HL-60 (cell line): Measurements from ENCODE around the gene MEPCE.

Experiments used
- DNase-seq, 2 experiments: peaks; one replicate each; pipeline ENCODE4 v3.0.0-alpha.2; 2010 to 2020; ENCODE audit warnings: low read depth in 1 of 2, low spot score in 1 of 2
- H3K27ac ChIP-seq: fragments of 250-450 bp; sonication (Bioruptor Pico); replicated peaks from 2 replicates; pipeline ENCODE4 v1.5.1; 2020; ENCODE audit warnings: mild to moderate bottlenecking, moderate library complexity
- H3K27me3 ChIP-seq: fragments of 250-450 bp; sonication (Bioruptor Pico); 2 replicates; pipeline ENCODE4 v1.5.1; 2021; ENCODE audit warnings: mild to moderate bottlenecking, moderate library complexity; ENCODE audit not compliant: insufficient read depth, poor library complexity, severe bottlenecking
- H3K4me3 ChIP-seq: replicated peaks from 2 replicates; pipeline ENCODE4 v1.5.1; 2011; ENCODE audit warnings: mild to moderate bottlenecking, control low read depth, low read length; ENCODE audit not compliant: insufficient read depth
- CTCF ChIP-seq: IDR thresholded peaks from one replicate; pipeline ENCODE4 v1.5.1; 2011; ENCODE audit warnings: low read length, control low read depth, inconsistent platforms; ENCODE audit not compliant: insufficient read depth
- GABPA ChIP-seq: IDR thresholded peaks from 2 replicates; pipeline ENCODE4 v1.6.1; 2012; ENCODE audit warnings: low read depth
- POLR2AphosphoS5 ChIP-seq: IDR thresholded peaks from 2 replicates; pipeline ENCODE4 v1.6.1; 2012; ENCODE audit warnings: low read depth
- REST ChIP-seq: IDR thresholded peaks from 2 replicates; pipeline ENCODE4 v1.6.1; 2012; ENCODE audit warnings: low read depth; ENCODE audit not compliant: insufficient replicate concordance
- SPI1 ChIP-seq: IDR thresholded peaks from 2 replicates; pipeline ENCODE4 v1.6.1; 2012; ENCODE audit warnings: low read depth, mild to moderate bottlenecking, borderline replicate concordance

MEPCE gene

GRCh38 chr7:100465702-100466311 is 36.2 kb downstream of the MEPCE start:
- TF ChIP-seq SPI1 (no peak), GABPA (no peak), REST (no peak), POLR2AphosphoS5 (no peak), CTCF (no peak)
- Histone ChIP-seq H3K27me3 (no peaks in the 10 kb centered on the region), H3K4me3 (no peak overlapping the region), H3K27ac (no peak overlapping the region)
- no peak for DNase-seq

- H3K27ac ChIP-seq = no peak overlapping the region
- no peak overlapping the region for H3K4me3 ChIP-seq
- DNase-seq = no peak
- no peaks in the 10 kb centered on the region for H3K27me3 ChIP-seq
- TF ChIP-seq CTCF = no peak
- no peak for TF ChIP-seq POLR2AphosphoS5
- TF ChIP-seq REST = no peak
- no peak for TF ChIP-seq GABPA
- TF ChIP-seq SPI1 = no peak
These were observed 37.3 kb downstream of the MEPCE start for GRCh38 chr7:100466653-100467605.

- Histone ChIP-seq H3K27ac (no peak overlapping the region), H3K27me3 (no peaks in the 10 kb centered on the region), H3K4me3 (no peak overlapping the region)
- TF ChIP-seq CTCF (no peak), GABPA (no peak), REST (no peak), POLR2AphosphoS5 (no peak), SPI1 (no peak)
- no peak for DNase-seq
These were observed 38.2 kb downstream of the MEPCE start for GRCh38 chr7:100467638-100468373.
